Stimulated activated CD4-positive, alpha-beta T cell treated with anti-CD3 and anti-CD28 coated beads, Interleukin-15, amount 100 ng/mL, for 48 hours (primary cell): ENCODE results near the gene CACNA2D2.
"Not testable (repeated sequence)": the region's sequence is repeated elsewhere in the genome, so short reads cannot be mapped to it uniquely, and the experiment has no call there.

ENCODE experiments used
- DNase-seq, 2 donors: peaks; one replicate each; pipeline ENCODE4 v3.0.0-alpha.2; 2020; ENCODE audit warnings: low read depth in 2 of 2

CACNA2D2 gene

DNA sequence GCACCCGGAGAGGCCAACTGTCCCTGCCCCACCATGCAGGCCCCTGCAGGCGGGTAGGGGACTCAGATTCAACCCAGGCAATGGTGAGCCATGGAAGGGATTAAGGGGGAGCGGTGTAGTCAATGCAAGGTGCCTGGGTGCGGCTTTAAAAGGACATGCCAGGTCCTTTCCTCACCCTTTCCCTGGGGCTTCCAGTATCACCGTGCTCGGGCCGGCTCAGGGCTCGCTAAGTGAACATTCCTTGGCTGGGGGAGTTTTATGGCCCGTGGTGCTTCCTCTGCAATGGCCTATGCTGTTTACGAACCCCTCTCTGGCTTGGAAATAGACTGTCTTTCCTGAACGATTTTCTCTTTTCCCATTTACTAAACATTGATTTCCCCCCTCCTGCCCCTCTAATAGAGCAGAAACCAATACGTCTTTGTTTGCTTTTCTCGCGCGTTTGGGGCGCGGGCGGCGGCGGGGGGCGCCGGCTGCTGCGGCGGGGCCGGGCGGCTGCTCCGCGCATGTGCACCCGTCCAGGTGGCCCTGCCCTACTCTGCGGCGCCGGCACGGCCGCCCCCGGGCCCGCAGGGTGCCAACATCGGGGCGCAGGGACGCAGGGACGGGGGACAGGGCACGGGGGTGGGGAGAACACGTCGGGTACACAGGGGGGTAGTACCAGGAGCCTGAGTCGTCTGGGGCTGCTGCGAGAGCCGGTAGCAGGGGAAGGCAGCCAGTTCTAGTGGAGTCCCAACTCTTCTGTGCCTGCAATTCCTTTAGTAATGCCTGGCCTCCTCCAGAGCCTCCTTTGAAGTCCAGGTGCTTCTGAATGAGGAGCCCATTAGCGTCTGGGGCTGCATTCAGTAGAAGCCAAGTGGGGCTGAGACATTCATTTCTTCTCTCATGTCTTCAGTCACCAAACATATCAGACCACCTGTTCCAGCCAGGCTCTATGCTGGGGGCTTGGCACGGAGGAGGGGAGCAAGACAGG is 26.9 kb upstream of the CACNA2D2 start:
- DNase-seq = no peak

GRCh38 chr3:50525987-50526386 is 22.6 kb upstream of the CACNA2D2 start:
- peak; percentile 54 to 69 for DNase-seq

- DNase-seq = no peak
Measured at GRCh38 chr3:50525191-50525910, 21.9 kb upstream of the CACNA2D2 start.

GRCh38 chr3:50524746-50525145 is 21.3 kb upstream of the CACNA2D2 start:
- DNase-seq = no peak

GRCh38 chr3:50523279-50523811 is 19.9 kb upstream of the CACNA2D2 start:
- DNase-seq = no peak

DNA sequence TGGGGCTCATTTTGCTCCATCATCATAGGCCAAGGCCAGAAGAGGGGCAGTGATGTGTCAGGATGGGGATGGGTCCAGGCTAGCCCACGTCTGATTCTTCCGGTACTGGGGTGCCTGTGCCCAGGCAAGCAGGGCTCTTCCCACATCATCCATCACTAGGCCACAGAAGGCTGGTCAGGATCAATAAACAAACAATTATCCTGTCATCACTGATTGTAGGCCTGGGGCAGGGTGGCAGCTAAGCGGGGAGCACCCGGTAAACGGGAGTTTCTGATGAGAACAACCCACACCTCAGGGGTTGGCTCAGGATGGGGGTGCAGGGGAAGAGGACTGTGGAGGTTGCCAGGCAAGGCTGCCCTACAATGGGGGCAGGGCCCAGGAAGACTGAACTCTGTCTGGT is 18.1 kb upstream of the CACNA2D2 start:
- DNase-seq = no peak

DNA sequence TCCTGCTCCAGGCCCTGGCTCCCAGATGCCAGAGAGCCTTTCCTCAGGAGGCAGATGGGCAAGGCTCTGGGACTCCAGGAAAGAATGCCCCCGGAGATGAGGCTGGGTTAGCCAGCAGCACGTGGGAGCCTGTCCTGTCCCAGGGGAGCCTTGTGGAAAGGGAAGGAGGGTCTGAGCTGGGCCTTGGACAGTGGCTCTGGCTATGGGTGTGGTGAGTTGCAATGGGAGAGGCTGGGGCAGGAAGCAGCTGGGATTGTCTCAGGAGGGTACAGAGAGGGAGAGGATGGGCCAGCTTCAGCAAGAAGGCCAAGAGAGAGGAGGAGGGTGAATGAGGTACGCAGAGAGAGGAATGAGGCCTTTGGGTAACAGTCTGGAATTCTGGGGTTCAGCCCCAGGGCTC is 17.4 kb upstream of the CACNA2D2 start:
- no peak for DNase-seq

- DNase-seq = peak; percentile 62 to 73
Measured at GRCh38 chr3:50519471-50520089, 16.1 kb upstream of the CACNA2D2 start.

- no peak for DNase-seq
Measured at GRCh38 chr3:50518436-50518835, 15.0 kb upstream of the CACNA2D2 start.

DNA sequence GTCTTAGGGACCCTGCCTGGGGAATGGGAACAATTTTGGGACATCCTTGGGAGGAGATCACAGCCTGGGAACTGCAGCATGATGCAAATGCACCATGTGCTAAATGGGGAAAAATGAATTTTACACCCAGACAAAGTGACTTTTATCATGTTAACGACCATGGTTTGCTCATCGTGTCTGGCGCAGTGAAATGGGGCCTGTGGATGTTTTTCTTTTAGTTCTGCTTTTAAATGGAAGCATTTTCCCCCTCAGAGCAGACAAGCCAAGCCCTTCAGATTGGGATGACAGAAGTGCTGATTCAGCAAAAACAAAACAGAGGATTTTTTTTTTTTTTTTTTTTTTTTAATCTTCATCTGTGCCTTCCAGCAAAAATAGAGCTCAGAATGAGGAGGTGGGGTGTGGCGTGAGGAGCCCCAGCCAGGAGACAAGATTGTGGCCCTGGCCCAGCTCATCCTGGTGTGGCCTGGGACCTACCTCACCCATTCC is 14.3 kb upstream of the CACNA2D2 start:
- DNase-seq = no peak

GRCh38 chr3:50516440-50516871 is 13.0 kb upstream of the CACNA2D2 start:
- no peak for DNase-seq

- no peak for DNase-seq
Measured at GRCh38 chr3:50515565-50516439, 12.4 kb upstream of the CACNA2D2 start.

- DNase-seq = not testable (repeated sequence)
Measured at GRCh38 chr3:50512908-50513307, 9.5 kb upstream of the CACNA2D2 start.

- DNase-seq = no peak
Measured at GRCh38 chr3:50512131-50512530, 8.7 kb upstream of the CACNA2D2 start.

DNA sequence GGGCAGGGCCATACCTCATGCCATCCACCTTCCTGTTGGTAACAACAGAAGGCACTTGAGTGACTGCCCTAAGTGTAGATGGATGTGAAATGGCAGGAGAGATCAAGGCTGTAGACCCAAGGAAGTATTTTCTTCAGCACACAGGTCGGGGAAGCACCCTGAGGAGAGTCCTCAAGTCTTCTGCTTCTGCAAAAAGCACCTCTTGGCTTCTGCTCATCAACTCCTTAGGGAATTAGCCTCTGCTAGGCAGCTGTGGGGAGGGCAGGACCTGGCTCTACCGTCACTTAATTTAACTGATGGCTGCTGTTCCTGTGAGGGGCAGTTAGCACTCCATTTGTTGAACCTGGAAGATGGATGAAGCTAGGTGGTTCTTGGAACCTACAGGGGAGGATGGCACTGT is 6.9 kb upstream of the CACNA2D2 start:
- no peak for DNase-seq

DNA sequence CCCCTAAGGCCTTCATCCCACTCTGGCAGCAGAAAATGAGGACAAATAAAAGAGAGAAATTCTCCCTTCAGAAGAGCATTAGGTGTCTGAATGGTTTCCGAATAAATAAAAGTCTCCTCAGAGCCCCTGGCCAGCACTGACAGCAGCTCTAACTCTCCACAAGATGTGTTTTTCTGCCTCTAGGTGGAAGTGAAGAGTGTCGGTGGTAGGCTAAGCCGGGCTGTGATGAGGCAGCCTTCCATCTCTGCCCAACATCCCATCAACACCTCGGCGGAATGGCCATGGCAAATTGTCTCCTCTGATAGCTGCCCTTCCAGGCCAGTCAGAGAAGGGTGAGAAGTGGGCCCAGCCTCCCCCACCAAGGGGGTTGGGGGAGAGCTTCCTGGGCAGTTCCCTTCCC is 6.3 kb upstream of the CACNA2D2 start:
- DNase-seq = no peak

DNA sequence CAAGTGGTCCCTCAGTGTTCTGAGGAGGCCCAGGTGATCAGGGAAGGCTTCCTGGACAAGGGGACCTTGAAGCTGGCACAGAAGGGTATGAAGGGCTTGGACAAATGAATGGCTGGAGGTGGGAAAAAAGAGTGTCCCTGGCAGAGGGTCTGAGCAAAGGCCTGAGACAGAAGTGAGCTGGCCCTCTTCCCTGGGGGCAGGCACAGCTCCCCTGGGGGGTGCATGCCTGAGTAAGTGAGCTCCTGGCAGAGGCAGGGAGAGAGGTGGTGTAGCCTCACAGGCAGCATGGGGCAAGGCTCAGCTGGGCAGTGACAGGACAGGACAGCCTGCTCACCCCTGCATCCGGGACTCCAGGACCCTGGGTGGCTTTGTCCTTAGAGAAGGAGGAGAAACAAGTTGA is 5.4 kb upstream of the CACNA2D2 start:
- no peak for DNase-seq

- DNase-seq = no peak
Measured at GRCh38 chr3:50506169-50506568, 2.7 kb upstream of the CACNA2D2 start.

DNA sequence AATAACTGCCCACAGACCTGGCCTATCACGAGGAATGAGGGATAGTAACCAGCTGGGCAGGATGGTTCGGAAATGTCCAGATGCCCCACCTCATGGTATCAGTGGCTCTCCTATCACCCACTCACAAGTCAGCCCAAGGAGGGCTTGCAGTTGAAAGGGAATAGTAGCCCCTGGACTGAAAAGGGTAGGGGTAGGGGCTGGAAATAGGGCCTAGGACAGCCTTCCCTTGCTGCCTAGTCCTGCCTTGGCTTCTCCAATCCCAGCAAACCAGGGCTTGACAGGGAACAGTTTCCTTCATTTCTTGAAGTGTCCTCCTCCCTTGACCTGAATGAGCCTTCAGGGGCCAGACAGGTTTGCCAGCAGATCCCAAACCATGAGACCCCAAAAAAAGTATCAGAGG is 1.2 kb upstream of the CACNA2D2 start:
- DNase-seq = no peak

DNA sequence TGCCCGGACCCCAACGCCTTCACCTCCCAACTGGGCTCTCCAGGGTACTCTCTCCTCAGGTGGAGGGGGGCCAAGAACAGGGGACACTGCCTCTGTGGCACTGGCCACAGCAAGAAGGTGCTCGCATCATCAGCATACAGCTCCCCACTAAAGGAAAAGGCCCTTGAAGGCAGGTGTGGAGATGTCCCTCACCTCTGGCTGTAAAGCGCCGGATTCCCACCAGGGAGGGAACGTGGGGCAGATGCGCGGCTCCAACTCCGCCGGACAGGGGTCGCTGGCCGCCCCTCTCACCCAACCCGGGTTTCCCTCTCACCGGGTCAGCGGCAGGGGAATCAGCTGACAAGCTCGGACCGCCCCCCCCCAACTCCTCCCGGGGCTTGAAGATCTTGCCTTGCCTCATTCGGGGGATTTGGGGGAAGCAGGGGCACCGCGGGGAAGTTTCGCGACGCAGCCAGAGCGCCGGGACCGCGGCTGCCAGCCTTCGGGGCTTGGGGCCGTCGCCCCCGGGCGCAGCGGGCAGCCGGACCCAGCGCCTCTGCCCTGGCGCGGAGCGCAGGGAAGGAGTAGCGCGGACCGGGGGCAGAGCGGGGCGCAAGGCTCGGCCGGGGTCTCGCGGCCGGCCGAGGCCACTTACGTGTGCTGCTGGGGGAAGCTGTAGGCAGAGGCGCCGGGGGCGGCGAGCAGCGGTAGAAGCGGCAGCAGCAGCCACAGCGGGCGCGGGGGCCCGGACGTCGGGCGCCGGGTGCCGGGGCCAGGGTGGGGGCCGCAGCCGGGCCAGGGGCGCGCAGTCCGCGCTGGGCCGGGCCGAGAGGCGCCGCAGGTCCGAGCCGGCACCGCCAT is 630 bp downstream of the CACNA2D2 start:
- DNase-seq = no peak
